Astrocyte (in vitro differentiated cells and primary cell): ENCODE data around the gene LPO. TPM values are rescaled to one million over a fixed set of nuclear protein-coding genes. Genes with fewer than 3 reads are reported as not detected.

ENCODE experiments used
- DNase-seq: peaks from one replicate; pipeline ENCODE4 v3.0.0-alpha.2; 2010; ENCODE audit warnings: low read depth
- FAIRE-seq: peaks from 2 replicates; lab custom pipeline; 2011; peaks lifted over from hg19 to GRCh38; lab: Jason Lieb, UNC
- H2AFZ ChIP-seq: 2 replicates; pipeline ENCODE4 v1.6.0; 2012; ENCODE audit warnings: low read depth, low read length, inconsistent platforms
- H3K27ac ChIP-seq: 2 replicates; pipeline ENCODE4 v1.5.1; 2011; ENCODE audit warnings: low read depth, low read length, inconsistent platforms
- H3K27me3 ChIP-seq: 2 replicates; pipeline ENCODE4 v1.6.0; 2011; ENCODE audit warnings: low read length, inconsistent platforms; ENCODE audit not compliant: insufficient read depth
- H3K36me3 ChIP-seq: 2 replicates; pipeline ENCODE4 v1.5.1; 2011; ENCODE audit warnings: low read length, inconsistent platforms; ENCODE audit not compliant: insufficient read depth
- H3K4me1 ChIP-seq: 2 replicates; pipeline ENCODE4 v1.5.1; 2011; ENCODE audit warnings: low read length, inconsistent platforms; ENCODE audit not compliant: insufficient read depth
- H3K4me2 ChIP-seq: 2 replicates; pipeline ENCODE4 v1.6.0; 2012; ENCODE audit warnings: low read length, inconsistent platforms
- H3K4me3 ChIP-seq: 2 replicates; pipeline ENCODE4 v1.5.1; 2011; ENCODE audit warnings: low read depth, mild to moderate bottlenecking, low read length, inconsistent platforms; ENCODE audit not compliant: insufficient read depth
- H3K79me2 ChIP-seq: 2 replicates; pipeline ENCODE4 v1.6.0; 2012; ENCODE audit warnings: mild to moderate bottlenecking, low read length, inconsistent platforms; ENCODE audit not compliant: insufficient read depth
- H3K9ac ChIP-seq: 2 replicates; pipeline ENCODE4 v1.6.0; 2012; ENCODE audit warnings: mild to moderate bottlenecking, low read length, inconsistent platforms
- H3K9me3 ChIP-seq: 2 replicates; pipeline ENCODE4 v1.5.1; 2012; ENCODE audit warnings: low read depth, mild to moderate bottlenecking, low read length, inconsistent platforms; ENCODE audit not compliant: insufficient read depth
- H4K20me1 ChIP-seq: 2 replicates; pipeline ENCODE4 v1.6.0; 2012; ENCODE audit warnings: low read length, inconsistent platforms; ENCODE audit not compliant: insufficient read depth
- H3K27ac Mint-ChIP-seq: one replicate; pipeline ENCODE4 v1.8.0; 2021; ENCODE audit warnings: mild to moderate bottlenecking, mixed read lengths; ENCODE audit not compliant: unreplicated experiment
- H3K27me3 Mint-ChIP-seq: one replicate; pipeline ENCODE4 v1.8.0; 2021; ENCODE audit warnings: low read depth, mixed read lengths; ENCODE audit not compliant: unreplicated experiment
- H3K36me3 Mint-ChIP-seq: one replicate; pipeline ENCODE4 v1.8.0; 2021; ENCODE audit warnings: low read depth, mixed read lengths; ENCODE audit not compliant: unreplicated experiment
- H3K4me1 Mint-ChIP-seq: one replicate; pipeline ENCODE4 v1.8.0; 2021; ENCODE audit warnings: low read depth, mixed read lengths; ENCODE audit not compliant: unreplicated experiment
- H3K4me3 Mint-ChIP-seq: one replicate; pipeline ENCODE4 v1.8.0; 2021; ENCODE audit warnings: mild to moderate bottlenecking, moderate library complexity, mixed read lengths; ENCODE audit not compliant: unreplicated experiment
- H3K9me3 Mint-ChIP-seq: one replicate; pipeline ENCODE4 v1.8.0; 2021; ENCODE audit warnings: mild to moderate bottlenecking, mixed read lengths; ENCODE audit not compliant: unreplicated experiment
- CTCF ChIP-seq: IDR thresholded peaks from 2 replicates; pipeline ENCODE4 v1.5.1; 2011; ENCODE audit warnings: low read depth, mild to moderate bottlenecking, inconsistent platforms, low read length, moderate library complexity; ENCODE audit not compliant: insufficient read depth
- EZH2 ChIP-seq: IDR thresholded peaks from 2 replicates; pipeline ENCODE4 v1.6.1; 2012; ENCODE audit warnings: mild to moderate bottlenecking, low read length, inconsistent platforms; ENCODE audit not compliant: insufficient read depth
- total RNA-seq: library from RNA; stranded (reverse); gene quantifications from 2 replicates; pipeline ENCODE4 v1.2.1, GENCODE V29; 2021

LPO gene
- total RNA-seq, 1 donor from 2014 or later, result not detected

GRCh38 chr17:58252141-58252540 lies 13.8 kb downstream of the LPO start:
- Histone ChIP-seq H3K27me3 (peaks cover 40% of the 10 kb centered on the region), H3K27ac (no peak overlapping the region), H3K9ac (no peak overlapping the region), H3K4me3 (no peak overlapping the region), H3K4me1 (no peaks in the 10 kb centered on the region), H3K36me3 (no peaks in the 10 kb centered on the region), H3K79me2 (no peaks in the 10 kb centered on the region), H2AFZ (no peak overlapping the region), H4K20me1 (no peaks in the 10 kb centered on the region), H3K4me2 (no peak overlapping the region), H3K9me3 (no peaks in the 10 kb centered on the region)
- DNase-seq, result no peak
- peaks cover 6% of the 10 kb centered on the region for H3K9me3 Mint-ChIP-seq
- no peaks in the 10 kb centered on the region for H3K4me1 Mint-ChIP-seq
- no peak overlapping the region for H3K27ac Mint-ChIP-seq
- H3K27me3 Mint-ChIP-seq, result peaks cover 69% of the 10 kb centered on the region
- no peak for FAIRE-seq
- TF ChIP-seq CTCF, result no peak
- no peak for TF ChIP-seq EZH2
- peaks cover 2% of the 10 kb centered on the region for H3K36me3 Mint-ChIP-seq
- H3K4me3 Mint-ChIP-seq, result no peak overlapping the region

GRCh38 chr17:58253082-58253481 lies 14.7 kb downstream of the LPO start:
- peaks cover 2% of the 10 kb centered on the region for H3K36me3 Mint-ChIP-seq
- no peak for DNase-seq
- peaks cover 34% of the 10 kb centered on the region for H3K27me3 ChIP-seq
- no peak overlapping the region for H3K4me2 ChIP-seq
- no peaks in the 10 kb centered on the region for H4K20me1 ChIP-seq
- H3K79me2 ChIP-seq, result no peaks in the 10 kb centered on the region
- no peak overlapping the region for H2AFZ ChIP-seq
- H3K27ac Mint-ChIP-seq, result no peak overlapping the region
- no peak for TF ChIP-seq EZH2
- TF ChIP-seq CTCF, result no peak
- H3K4me1 Mint-ChIP-seq, result no peaks in the 10 kb centered on the region
- peaks cover 6% of the 10 kb centered on the region for H3K9me3 Mint-ChIP-seq
- no peaks in the 10 kb centered on the region for H3K9me3 ChIP-seq
- no peak overlapping the region for H3K9ac ChIP-seq
- H3K4me3 Mint-ChIP-seq, result no peak overlapping the region
- FAIRE-seq, result no peak
- H3K4me3 ChIP-seq, result no peak overlapping the region
- H3K27me3 Mint-ChIP-seq, result peaks cover 68% of the 10 kb centered on the region
- H3K36me3 ChIP-seq, result no peaks in the 10 kb centered on the region
- no peak overlapping the region for H3K27ac ChIP-seq
- H3K4me1 ChIP-seq, result no peaks in the 10 kb centered on the region

GRCh38 chr17:58254803-58255202 lies 16.4 kb downstream of the LPO start:
- peaks cover 34% of the 10 kb centered on the region for H3K27me3 ChIP-seq
- no peaks in the 10 kb centered on the region for H3K79me2 ChIP-seq
- FAIRE-seq (no peak), DNase-seq (no peak)
- no peaks in the 10 kb centered on the region for H3K9me3 ChIP-seq
- Mint-ChIP-seq H3K27ac (no peak overlapping the region), H3K36me3 (peaks cover 2% of the 10 kb centered on the region), H3K9me3 (peaks cover 2% of the 10 kb centered on the region), H3K4me3 (no peak overlapping the region), H3K4me1 (no peaks in the 10 kb centered on the region), H3K27me3 (peaks cover 65% of the 10 kb centered on the region)
- H3K4me2 ChIP-seq, result no peak overlapping the region
- no peaks in the 10 kb centered on the region for H4K20me1 ChIP-seq
- TF ChIP-seq EZH2 (no peak), CTCF (no peak)
- no peaks in the 10 kb centered on the region for H3K36me3 ChIP-seq
- H3K27ac ChIP-seq, result no peak overlapping the region
- no peak overlapping the region for H3K9ac ChIP-seq
- no peak overlapping the region for H2AFZ ChIP-seq
- H3K4me1 ChIP-seq, result no peaks in the 10 kb centered on the region
- H3K4me3 ChIP-seq, result no peak overlapping the region
